GM19351 (cell line): Measurements from ENCODE around the gene TMEM167B.
"Not testable (repeated sequence)": the region's sequence is repeated elsewhere in the genome, so short reads cannot be mapped to it uniquely, and the experiment has no call there.

ENCODE experiments used
- ATAC-seq: cut with Tn5 transposase; IDR thresholded peaks from one replicate; pipeline ENCODE4 v1.9.1; 2021; ENCODE audit warnings: mild to moderate bottlenecking, moderate library complexity; ENCODE audit not compliant: unreplicated experiment

TMEM167B gene

GRCh38 chr1:109090196-109091077 lies at the start of gene TMEM167B:
Gene TMEM167B (plus strand): TSS chr1:109090764. CDS start chr1:109090873, 109 bp downstream.
- peak; percentile 81 for ATAC-seq

- peak; percentile 27 for ATAC-seq
Observed at GRCh38 chr1:109040989-109041620, 49.5 kb upstream of the TMEM167B start.

DNA sequence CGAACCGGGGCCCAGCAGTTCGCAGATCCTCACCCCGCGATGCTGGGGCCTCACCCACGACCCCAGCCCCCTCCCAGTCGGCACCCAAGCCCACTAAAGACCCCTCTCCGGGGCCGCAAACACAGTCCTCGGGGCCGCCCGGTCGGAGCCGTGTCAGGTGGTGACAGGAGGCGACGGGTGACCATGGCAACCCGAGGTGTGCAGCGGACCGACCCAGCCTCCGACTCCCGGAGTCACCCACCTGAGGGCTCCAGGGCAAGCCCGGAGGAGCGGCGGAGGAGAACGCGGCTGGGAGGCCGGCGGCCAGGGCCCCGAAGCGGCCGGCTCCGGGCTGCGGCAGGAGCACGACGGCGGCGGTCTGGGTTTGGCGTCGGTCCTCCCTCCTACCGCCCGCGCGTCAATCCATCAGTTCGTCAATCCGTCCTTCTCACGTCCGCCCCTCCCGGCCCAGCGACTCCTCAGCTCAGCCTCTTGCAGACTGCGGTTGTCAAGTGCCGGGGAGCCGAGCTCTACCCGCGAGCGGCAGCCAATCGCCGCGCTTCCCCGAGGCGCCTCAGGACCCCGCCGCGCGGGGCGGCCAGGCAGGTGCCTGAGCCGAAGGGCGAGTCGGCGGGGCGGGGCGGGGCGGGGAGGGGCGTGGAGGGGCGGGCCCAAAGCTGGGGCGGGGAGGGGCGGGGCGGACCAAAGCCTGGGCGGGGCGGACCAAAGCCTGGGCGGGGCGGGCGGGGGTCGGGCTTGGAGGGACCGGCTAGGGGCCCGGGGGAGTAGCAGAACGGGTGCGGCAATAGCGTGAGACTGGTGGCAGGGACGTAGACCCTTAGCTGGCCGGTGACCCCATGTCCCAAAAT lies 48.7 kb upstream of the TMEM167B start, which contains the start of gene WDR47:
WDR47 (minus strand) TSS at position 482 of the 848 bp plus-strand sequence. CDS start 18,590 bp downstream, outside the sequence.
- ATAC-seq, result peak; percentile 95

GRCh38 chr1:109045595-109045994 lies 45.0 kb upstream of the TMEM167B start:
- ATAC-seq, result no peak

GRCh38 chr1:109046671-109047070 lies 43.9 kb upstream of the TMEM167B start:
- ATAC-seq, result no peak

- no peak for ATAC-seq
Observed at GRCh38 chr1:109047339-109047738, 43.2 kb upstream of the TMEM167B start.

GRCh38 chr1:109048335-109048734 lies 42.2 kb upstream of the TMEM167B start:
- no peak for ATAC-seq

DNA sequence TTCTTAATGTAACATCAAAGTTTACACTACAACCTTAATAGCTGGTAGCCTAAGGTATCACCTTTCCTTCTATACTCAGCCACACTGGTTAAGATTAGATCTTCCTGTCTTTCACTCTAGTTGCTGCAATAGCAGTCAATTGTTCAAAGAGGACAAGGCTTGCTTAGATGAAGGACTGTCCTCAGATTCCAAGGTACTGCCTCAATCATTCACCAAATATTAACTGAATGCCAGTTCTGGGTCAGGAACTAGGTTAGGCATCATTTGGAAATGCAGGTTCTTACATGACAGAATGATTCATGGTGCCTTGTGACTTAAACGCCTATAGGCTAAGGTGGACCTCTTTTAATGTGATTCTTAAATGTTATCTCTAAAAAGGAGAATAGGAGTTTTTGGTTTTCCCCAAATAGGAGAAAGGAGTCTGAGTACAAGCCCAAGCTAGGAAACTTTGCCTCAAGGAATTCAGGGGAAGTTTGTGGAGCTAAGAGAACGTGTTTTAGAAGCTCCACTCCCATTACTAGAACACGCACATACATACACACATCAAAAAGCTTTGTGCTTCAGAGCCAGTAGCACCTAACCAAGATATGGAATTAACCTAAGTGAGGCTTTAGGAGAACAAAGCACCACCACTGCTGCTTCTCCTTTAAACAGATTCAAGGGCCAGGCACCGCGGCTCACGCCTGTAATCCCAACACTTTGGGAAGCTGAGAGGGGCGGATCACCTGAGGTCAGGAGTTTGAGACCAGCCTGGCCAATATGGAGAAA lies 40.2 kb upstream of the TMEM167B start:
- no peak for ATAC-seq

DNA sequence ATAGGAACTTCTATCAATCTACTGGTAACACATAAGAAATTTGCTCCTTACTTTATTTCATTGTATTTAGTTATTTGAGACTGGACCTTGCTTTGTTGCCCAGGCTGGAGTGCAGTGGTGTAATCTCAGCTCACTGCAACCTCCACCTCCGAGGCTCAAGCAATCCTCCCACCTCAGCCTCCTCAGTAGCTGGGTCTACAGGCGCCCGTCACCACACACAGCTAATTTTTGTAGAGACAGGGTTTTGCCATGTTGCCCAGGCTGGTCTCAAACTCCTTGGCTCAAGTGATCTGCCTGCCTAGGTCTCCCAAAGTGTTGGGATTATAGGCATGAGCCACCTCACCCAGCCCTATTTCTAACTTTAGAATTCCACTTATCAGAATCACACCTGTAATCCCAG lies 38.4 kb upstream of the TMEM167B start:
- ATAC-seq, result not testable (repeated sequence)

DNA sequence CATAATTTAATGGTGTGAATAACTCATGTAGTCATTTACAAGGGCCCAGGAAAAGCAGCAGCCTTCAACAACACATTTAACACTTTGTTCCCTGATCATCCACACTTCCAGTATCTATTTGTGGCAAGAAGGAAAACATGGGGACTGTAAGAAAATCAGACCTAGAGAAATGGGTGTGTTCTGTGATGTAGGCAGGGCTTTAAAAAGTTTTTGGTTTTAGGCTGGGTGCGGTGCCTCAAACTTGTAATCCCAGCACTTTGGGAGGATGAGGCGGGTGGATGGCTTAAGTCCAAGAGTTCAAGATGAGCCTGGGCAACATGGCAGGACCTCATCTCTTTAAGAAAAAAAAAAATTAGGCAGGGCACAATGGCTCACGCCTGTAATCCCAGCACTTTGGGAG lies 34.5 kb upstream of the TMEM167B start:
- ATAC-seq, result no peak

DNA sequence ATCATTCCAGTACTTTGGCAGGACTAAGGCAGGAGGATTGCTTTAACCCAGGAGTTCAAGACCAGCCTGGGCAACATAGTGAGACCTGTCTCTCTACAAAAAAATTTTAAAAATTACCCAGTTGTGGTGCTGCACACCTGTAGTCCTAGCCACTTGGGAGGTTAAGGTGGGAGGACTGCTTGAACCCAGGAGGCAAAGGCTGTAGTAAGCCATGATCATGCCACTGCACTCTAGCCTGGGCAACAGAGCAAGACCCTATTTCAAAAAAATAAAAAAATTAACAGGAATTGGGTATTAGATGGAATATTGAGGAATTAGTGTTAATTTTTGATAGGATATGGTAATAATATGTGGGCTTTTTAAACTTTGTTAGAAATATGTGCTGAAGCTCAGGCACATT lies 31.5 kb upstream of the TMEM167B start:
- ATAC-seq, result no peak

- no peak for ATAC-seq
Observed at GRCh38 chr1:109060707-109061106, 29.9 kb upstream of the TMEM167B start.

DNA sequence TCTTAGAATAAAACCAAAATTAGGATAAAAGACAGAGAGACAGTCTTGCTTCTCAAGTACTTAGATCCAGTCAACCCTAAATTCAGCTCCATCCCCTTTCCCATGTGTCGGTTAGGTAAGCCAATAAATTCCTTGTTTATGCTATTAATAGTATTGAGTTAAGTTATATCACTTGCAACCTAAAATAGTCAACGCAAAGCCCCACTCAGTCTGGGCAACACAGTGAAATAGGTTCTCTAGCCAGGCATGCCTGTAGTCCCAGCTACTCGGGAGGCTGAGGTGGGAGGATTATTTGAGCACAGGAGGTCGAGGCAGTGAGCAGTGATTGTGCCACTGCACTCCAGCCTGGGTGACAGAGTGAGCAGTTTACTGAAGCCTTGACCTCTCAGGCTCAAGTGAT lies 29.4 kb upstream of the TMEM167B start:
- no peak for ATAC-seq

DNA sequence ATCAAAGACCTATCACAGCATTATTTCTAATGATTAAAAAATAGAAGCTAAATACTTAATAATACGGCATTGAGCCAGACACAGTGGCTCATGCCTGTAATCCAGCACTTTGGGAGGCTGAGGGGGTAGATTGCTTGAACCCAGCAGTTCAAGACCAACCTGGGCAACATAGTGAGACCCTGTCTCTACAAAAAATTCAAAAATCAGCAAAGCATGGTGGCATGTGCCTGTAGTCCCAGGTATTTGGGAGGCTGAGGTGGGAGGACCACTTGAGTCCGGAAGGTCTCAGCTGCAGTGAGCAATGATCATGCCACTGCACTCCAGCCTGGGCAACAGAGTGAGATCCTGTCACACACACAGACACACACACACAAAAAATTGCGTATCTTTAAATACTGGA lies 25.4 kb upstream of the TMEM167B start:
- ATAC-seq, result no peak

DNA sequence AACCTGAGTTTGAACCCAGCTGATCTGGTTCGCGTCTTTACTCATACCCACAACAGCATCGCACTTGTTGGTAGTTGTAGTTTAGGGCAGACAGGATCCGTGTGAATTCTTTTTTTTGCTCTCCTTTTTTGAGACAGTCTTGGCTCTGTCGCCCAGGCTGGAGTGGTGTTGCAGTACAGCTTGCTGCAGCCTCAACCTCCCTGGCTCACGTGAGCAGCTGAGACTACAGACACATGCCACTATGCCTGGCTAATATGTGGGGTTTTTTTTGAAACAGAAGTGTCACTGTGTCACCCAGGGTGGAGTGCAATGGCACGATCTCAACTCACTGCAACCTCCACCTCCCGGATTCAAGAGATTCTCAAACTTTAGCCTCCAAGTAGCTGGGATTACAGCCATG lies 22.7 kb upstream of the TMEM167B start:
- ATAC-seq, result no peak

GRCh38 chr1:109069294-109069693 lies 21.3 kb upstream of the TMEM167B start:
- no peak for ATAC-seq

- ATAC-seq, result peak; percentile 100
Observed at GRCh38 chr1:109075531-109076490, 14.8 kb upstream of the TMEM167B start, which contains the start of gene TAF13. Gene TAF13 (minus strand): TSS chr1:109076003. CDS start chr1:109075947, 56 bp downstream.

GRCh38 chr1:109078317-109078716 lies 12.2 kb upstream of the TMEM167B start:
- ATAC-seq, result no peak

DNA sequence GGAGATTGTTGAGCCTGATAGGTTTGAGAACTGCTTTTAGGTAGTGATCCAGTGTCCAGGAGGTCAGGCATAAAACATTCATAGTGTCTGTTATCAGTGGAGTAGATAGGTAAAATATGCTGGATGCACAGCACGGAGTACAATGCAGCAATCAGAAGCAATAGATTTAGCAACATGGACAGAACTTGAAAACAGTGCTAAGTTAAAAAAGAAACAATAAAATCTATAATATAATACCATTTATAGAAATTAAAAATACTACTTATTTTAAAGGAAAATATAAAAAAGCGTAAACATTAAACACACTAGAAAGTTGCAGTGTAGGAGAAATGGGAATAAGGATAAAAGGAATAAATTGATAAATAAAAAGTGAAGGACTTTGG lies 11.3 kb upstream of the TMEM167B start:
- no peak for ATAC-seq
